ENCODE measurements around the gene DENND5A.
A peak's percentile ranks its signal among the peaks of the same experiment; 100 is the strongest.
"Not testable (repeated sequence)": the region's sequence is repeated elsewhere in the genome, so short reads cannot be mapped to it uniquely, and the experiment has no call there.

Gene DENND5A

DNA sequence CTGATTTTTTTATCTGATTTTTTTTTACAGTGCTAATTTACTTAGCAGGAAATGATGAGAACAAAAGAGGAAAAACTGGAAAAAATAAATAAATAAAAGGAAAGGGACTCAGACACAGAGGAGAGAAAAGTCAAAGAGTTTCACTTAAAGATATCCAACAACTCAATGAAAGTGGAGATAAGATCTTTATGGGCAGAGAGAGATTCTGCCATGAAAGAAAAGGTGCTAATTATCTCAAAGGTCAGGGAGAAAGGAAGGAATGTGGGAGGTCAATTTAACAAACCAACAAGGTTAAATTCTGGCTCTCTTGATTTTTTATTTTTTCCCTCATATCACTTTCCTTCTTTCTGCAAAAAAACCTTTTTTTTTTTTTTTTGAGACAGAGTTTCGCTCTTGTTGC is 86.0 kb downstream of the DENND5A start:
- Mint-ChIP-seq H3K27ac (no peak overlapping the region), H3K27me3 (no peaks in the 10 kb centered on the region), H3K4me3 (no peak overlapping the region), H3K4me1 (no peaks in the 10 kb centered on the region), H3K36me3 (peaks cover 38% of the 10 kb centered on the region), H3K9me3 (no peaks in the 10 kb centered on the region)
- ATAC-seq, result no peak

DNA sequence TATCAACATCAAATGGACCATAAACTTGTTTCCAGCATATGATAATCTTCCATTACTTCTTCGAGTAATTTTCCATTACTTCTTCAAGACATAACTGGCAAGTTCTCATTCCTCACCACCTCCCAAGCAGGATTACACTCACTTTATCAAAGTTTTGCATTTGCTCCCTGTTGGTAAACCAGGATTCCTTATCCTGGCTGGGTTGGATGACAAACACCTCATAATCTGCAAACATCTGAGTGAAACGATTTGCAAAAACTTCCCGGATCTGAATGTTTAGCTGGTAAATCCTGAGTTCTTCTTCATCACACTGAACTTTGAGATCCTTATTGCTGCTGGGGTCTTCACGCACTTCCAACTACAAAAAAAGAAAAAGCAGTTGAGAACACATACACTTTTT is 86.4 kb downstream of the DENND5A start:
- Mint-ChIP-seq H3K27me3 (no peaks in the 10 kb centered on the region), H3K4me1 (no peaks in the 10 kb centered on the region), H3K36me3 (peaks cover 38% of the 10 kb centered on the region), H3K9me3 (no peaks in the 10 kb centered on the region), H3K27ac (no peak overlapping the region), H3K4me3 (no peak overlapping the region)
- no peak for ATAC-seq

DNA sequence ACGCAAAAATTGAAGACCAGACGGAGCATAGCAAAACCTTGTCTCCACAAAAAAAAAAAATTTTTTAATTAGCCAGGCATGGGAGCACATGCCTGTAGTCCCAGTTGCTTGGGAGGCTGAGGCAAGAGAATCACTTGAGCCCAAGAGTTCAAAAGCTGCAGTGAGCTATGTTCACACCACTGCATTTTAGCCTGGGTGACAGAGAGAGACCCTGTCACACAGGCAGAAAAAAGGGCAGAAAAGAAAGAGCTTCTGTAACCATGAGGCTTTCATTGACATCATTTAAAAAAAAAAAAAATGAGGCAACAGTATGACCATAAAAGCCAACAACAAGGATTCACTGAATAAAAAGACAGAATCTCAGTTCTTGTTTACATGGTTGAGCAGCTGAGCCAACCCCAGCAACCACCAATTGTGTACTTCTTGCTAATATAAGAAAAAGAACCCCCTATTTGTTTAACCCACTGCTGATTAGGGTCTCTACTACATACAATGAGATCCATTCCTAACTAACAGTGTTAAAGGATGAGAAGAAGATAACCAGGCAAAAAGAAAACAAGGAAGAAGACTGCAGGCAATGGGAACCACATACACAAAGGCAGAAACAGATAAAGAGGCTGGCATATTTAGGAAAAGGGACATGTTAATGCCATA is 87.6 kb downstream of the DENND5A start:
- peaks cover 48% of the 10 kb centered on the region for H3K36me3 Mint-ChIP-seq

DNA sequence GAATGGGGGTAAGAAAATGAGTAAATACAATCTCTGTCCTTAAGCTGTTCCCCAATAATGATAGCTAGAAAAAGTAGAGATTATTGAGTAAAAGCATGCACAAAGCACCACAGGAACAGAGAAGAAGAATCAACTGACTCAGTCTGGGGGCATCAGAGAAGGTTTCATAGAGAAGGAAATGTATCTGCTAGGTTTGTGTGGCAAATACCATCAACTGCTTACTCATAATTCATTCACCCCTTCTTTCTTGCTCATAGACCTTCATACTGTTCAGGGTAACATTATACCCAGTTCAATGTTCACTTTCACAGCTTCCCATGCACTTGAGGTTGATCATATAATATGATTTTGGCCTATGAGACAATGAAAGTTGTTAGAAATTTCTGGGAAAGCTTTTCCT is 88.6 kb downstream of the DENND5A start:
- Mint-ChIP-seq H3K4me3 (no peak overlapping the region), H3K27me3 (no peaks in the 10 kb centered on the region), H3K27ac (no peak overlapping the region), H3K4me1 (no peaks in the 10 kb centered on the region), H3K36me3 (peaks cover 58% of the 10 kb centered on the region), H3K9me3 (no peaks in the 10 kb centered on the region)
- no peak for ATAC-seq

More for the DNA sequence above, 87.6 kb downstream of the DENND5A start:
- H3K9me3 Mint-ChIP-seq, result no peaks in the 10 kb centered on the region
- no peak for ATAC-seq
- no peaks in the 10 kb centered on the region for H3K4me1 Mint-ChIP-seq
- no peaks in the 10 kb centered on the region for H3K27me3 Mint-ChIP-seq
- H3K4me3 Mint-ChIP-seq, result no peak overlapping the region
- H3K27ac Mint-ChIP-seq, result no peak overlapping the region

DNA sequence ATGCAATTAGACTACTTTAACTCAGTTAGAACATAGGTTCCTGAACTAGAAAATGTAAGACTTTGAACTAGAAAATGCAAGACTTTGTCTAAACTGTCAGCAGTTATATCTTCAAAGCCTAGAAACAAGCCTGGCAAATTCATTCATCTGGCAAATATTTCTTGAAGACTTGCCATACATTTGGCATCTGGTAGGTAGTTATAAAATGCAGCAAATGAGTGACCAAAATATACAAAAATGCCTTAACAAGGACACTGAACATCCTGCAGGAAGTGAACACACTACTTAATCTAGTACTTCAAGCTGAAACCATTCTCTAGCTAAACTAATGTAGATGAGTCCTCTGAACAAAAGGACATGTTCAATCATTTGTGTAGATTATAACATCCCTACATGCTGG is 89.0 kb downstream of the DENND5A start:
- Mint-ChIP-seq H3K4me3 (no peak overlapping the region), H3K36me3 (peaks cover 60% of the 10 kb centered on the region), H3K4me1 (no peaks in the 10 kb centered on the region), H3K9me3 (no peaks in the 10 kb centered on the region), H3K27me3 (no peaks in the 10 kb centered on the region), H3K27ac (no peak overlapping the region)
- no peak for ATAC-seq

DNA sequence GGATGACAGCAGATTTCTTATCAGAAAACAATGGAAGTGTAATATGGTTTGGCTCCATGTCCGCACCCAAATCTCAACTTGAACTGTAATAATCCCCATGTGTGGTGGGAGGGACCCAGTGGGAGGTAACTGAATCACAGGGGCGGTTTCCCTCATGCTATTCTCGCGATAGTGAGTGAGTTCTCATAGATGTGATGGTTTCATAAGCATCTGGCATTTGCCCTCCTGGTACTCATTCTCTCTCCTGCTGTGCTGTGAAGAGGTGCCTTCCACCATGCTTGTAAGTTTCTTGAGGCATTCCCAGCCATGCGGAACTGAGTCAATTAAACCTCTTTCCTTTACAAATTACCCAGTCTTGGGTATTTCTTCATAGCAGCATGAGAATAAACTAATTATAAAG is 92.8 kb downstream of the DENND5A start:
- ATAC-seq, result no peak
- no peak overlapping the region for H3K4me3 Mint-ChIP-seq
- peaks cover 51% of the 10 kb centered on the region for H3K36me3 Mint-ChIP-seq
- no peaks in the 10 kb centered on the region for H3K27me3 Mint-ChIP-seq
- no peaks in the 10 kb centered on the region for H3K9me3 Mint-ChIP-seq
- no peak overlapping the region for H3K27ac Mint-ChIP-seq
- H3K4me1 Mint-ChIP-seq, result peaks cover 14% of the 10 kb centered on the region

DNA sequence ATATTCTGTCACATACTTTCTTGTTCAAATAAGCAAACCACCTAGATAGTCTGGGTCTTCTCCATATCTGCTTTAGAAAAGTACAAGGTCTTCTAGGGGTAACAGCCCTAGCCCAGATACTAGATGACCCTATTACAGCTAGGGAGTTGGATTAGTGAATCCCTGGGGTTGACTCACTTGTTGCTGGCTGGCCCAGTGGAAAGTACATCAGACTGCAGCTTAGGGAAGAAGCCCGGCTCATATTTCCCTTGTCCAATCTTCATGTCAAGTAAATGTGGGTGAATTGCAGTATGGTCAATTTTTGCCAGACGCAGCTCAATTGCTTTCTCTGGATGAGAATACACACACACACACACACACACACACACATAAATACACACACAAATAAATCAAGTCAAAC is 94.7 kb downstream of the DENND5A start:
- Mint-ChIP-seq H3K27me3 (no peaks in the 10 kb centered on the region), H3K27ac (no peak overlapping the region), H3K36me3 (peaks cover 48% of the 10 kb centered on the region), H3K4me1 (peaks cover 14% of the 10 kb centered on the region), H3K9me3 (no peaks in the 10 kb centered on the region), H3K4me3 (no peak overlapping the region)
- no peak for ATAC-seq

DNA sequence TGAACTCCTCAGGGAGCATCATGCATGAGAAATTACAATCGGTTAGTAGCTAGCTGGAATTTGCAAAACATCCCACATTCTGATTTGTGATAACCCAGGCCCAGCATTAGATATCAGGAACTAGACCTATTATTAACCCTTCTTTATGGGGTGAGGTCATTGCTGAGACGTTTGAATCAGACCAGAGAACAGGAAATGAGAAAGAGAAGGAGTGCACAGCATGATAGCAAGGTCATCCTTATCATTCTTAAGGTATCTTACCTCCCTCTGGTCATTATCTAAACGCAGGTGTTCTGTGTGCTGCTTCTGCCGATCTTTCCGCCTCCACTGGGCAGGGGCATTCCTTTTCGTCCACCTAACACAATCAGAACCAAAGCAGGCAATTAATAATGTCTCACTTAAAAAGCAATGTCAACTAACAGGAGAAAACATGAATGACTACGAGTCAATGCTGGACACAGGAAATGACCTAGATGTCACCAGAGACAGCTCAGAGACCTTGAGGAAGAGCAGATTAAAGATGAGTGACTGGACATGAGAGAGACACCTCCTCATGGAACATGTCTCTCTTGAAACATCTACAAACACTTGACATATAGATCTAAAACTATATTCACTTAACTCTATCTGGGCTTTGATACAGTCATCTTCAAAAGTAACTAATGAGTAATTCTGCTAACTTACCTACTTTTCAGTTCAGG is 95.4 kb downstream of the DENND5A start:
- no peaks in the 10 kb centered on the region for H3K9me3 Mint-ChIP-seq
- no peak overlapping the region for H3K4me3 Mint-ChIP-seq
- no peaks in the 10 kb centered on the region for H3K27me3 Mint-ChIP-seq
- peaks cover 49% of the 10 kb centered on the region for H3K36me3 Mint-ChIP-seq
- no peak for ATAC-seq
- peaks cover 14% of the 10 kb centered on the region for H3K4me1 Mint-ChIP-seq
- H3K27ac Mint-ChIP-seq, result no peak overlapping the region

DNA sequence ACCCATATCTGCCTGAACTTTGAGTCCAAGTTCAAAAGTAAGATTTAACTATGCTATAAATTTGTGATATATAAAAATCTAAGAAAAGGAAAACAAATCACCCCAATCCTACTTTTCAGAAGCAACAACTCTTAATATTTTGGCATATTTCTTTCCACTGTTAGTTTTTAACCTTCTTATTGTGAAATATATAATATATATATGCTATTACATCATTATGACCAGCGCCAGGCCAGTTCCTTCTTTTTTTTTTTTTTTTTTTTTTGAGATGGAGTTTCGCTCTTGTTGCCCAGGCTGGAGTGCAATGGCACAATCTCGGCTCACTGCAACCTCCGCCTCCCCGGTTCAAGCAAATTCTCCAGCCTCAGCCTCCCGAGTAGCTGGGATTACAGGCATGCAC is 103.2 kb downstream of the DENND5A start:
- H3K27me3 Mint-ChIP-seq, result not testable (repeated sequence)
- H3K36me3 Mint-ChIP-seq, result peaks cover 11% of the 10 kb centered on the region

DNA sequence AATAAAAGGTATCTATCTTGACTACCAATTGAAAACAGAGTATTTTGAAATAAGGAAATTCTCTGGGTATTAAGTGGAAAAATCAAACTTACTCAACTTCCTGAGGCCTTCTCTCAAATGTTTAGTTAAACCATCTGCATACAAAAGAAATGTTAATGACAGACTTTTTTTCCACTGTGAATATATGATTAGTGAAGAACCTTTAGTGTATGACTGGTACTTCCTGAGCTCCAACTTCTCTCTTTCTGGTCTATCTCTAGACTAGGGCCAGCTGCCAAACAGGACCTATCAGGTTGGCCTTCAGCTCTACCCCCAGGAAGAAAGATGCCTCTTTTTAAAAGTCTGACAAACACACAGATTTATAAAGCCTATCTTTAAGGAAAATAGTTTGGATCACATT is 105.0 kb downstream of the DENND5A start:
- Mint-ChIP-seq H3K36me3 (peaks cover 7% of the 10 kb centered on the region), H3K4me1 (peaks cover 6% of the 10 kb centered on the region), H3K9me3 (no peaks in the 10 kb centered on the region), H3K4me3 (no peak overlapping the region), H3K27me3 (no peaks in the 10 kb centered on the region), H3K27ac (peak overlapping the region; percentile 66)
- peak; percentile 73 for ATAC-seq

More for the DNA sequence above, 103.2 kb downstream of the DENND5A start:
- H3K4me1 Mint-ChIP-seq, H3K9me3 Mint-ChIP-seq, H3K4me3 Mint-ChIP-seq, H3K27ac Mint-ChIP-seq, ATAC-seq: not testable (repeated sequence)

DNA sequence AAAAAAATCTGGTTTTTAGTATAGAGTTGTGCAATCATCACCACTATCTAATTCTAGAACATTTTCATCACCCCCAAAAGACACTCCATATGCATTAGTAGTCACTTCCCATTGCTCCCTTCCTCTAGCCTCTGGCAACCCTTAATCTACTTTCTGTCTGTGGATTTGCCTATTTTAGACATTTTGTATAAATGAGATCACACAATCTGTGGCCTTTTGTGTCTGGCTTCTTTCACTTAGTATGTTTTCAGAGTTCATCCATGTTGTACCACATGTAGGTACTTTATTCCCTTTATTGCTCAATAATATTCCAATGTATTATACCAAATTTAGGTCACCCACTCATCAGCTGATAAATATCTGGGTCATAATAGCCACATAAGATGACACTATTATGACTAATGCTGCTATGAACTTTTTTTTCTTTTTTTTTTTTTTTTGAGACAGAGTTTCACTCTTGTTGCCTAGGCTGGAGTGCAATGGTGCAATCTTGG is 106.2 kb downstream of the DENND5A start:
- Mint-ChIP-seq H3K27ac (no peak overlapping the region), H3K27me3 (no peaks in the 10 kb centered on the region), H3K36me3 (peaks cover 7% of the 10 kb centered on the region), H3K9me3 (no peaks in the 10 kb centered on the region), H3K4me1 (peaks cover 6% of the 10 kb centered on the region), H3K4me3 (no peak overlapping the region)
- ATAC-seq, result no peak

DNA sequence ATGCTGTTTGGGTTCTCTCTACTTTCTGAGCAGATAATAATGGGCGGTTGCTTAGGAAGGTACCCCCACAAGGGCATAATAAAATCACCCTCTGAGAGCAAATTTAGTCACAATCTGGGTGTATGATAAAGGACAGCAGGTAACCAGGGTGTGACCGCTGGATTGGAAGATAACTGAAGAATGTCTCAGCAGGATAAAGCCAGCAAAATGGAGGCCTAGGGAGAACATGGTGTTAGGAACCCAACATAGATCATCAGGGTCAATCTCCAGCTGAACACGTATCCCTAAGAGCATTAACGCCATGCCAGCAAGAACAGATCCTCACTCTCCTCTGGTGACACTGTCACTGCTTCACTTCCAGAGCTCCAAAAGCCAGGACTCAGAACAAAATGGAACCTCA is 109.2 kb downstream of the DENND5A start:
- Mint-ChIP-seq H3K9me3 (no peaks in the 10 kb centered on the region), H3K4me1 (peaks cover 6% of the 10 kb centered on the region), H3K27me3 (no peaks in the 10 kb centered on the region), H3K36me3 (peaks cover 18% of the 10 kb centered on the region), H3K4me3 (no peak overlapping the region), H3K27ac (no peak overlapping the region)
- ATAC-seq, result no peak

DNA sequence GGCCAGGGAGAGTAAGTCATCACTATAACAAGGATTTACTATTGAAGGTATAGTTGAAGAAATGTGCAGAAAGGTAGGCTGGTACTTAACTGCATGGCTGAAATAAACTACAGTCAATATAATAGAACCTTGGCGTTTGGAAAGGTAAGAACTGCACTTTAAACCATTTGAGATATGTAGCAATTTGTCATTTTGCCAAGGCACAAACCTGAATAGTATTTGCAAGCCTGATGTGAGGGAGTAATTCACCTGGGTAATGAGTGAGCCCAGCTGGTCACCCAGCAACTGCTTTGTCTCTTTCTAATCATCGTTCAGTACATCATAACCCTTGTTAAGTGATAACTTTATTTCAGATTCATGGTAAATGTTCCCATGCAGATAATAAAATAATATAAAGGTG is 111.5 kb downstream of the DENND5A start:
- no peaks in the 10 kb centered on the region for H3K4me1 Mint-ChIP-seq
- no peak for ATAC-seq
- no peak overlapping the region for H3K4me3 Mint-ChIP-seq
- peaks cover 23% of the 10 kb centered on the region for H3K36me3 Mint-ChIP-seq
- H3K9me3 Mint-ChIP-seq, result no peaks in the 10 kb centered on the region
- H3K27ac Mint-ChIP-seq, result no peak overlapping the region
- no peaks in the 10 kb centered on the region for H3K27me3 Mint-ChIP-seq

DNA sequence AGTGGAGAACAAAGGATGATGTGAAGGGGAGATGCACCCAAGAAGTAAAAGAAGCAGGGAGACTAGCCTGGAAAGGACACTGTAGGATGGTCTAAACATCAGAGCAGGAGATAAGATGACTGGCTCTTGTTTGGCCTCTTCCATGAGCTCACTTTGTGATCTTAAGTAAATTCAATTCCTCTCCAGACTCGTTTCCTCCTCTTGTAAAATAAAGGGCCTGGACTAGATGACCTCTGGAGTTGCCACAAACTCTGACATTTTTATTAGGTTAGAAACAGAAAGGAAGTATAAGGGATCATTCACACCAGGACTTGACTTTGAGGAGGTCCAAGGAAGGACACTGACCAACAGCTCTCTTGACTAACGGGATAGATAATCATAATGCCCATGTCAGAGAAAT is 113.5 kb downstream of the DENND5A start:
- no peak overlapping the region for H3K27ac Mint-ChIP-seq
- H3K27me3 Mint-ChIP-seq, result no peaks in the 10 kb centered on the region
- no peaks in the 10 kb centered on the region for H3K4me1 Mint-ChIP-seq
- H3K9me3 Mint-ChIP-seq, result no peaks in the 10 kb centered on the region
- ATAC-seq, result no peak
- no peak overlapping the region for H3K4me3 Mint-ChIP-seq
- H3K36me3 Mint-ChIP-seq, result peaks cover 41% of the 10 kb centered on the region

DNA sequence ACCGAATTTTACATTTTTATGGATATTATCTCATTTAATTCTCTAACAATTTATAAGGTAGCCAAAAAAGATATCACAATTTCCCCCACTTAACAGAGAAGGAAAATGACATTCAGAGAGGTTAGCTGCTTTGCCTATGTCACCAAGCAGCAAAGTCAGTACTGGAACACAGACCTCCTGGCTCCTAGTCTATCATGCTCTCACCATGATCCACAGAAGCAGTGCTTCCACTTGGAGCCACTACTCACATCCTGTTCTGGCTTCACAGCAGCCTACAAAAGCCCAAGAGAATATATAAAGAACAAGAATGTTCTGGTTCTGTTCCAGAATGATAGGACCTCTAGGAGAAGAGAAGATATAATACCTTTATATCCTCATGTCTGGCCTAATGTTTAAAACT is 114.2 kb downstream of the DENND5A start:
- no peaks in the 10 kb centered on the region for H3K27me3 Mint-ChIP-seq
- no peak overlapping the region for H3K4me3 Mint-ChIP-seq
- no peaks in the 10 kb centered on the region for H3K4me1 Mint-ChIP-seq
- no peak overlapping the region for H3K27ac Mint-ChIP-seq
- H3K36me3 Mint-ChIP-seq, result peaks cover 47% of the 10 kb centered on the region
- no peak for ATAC-seq
- H3K9me3 Mint-ChIP-seq, result no peaks in the 10 kb centered on the region

DNA sequence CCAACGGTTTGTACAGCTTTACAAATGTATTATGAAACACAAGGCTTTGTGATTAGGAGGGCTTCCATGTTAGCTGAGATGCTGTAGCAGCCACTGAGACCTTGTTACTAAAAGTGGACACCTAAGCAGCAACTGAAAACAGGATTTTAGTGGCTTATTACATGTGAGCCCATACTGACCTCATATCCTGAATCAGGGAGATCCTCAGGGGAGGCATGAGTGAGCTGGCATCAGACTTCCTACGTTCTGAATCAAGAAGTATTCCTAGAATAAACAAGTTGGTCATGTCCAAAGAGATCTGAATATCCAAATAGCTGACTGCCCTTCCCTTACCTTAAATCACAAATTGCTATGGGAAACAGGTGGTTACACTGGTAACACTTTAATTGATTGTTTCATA is 114.6 kb downstream of the DENND5A start:
- Mint-ChIP-seq H3K36me3 (peaks cover 50% of the 10 kb centered on the region), H3K27ac (no peak overlapping the region), H3K4me1 (no peaks in the 10 kb centered on the region), H3K27me3 (no peaks in the 10 kb centered on the region), H3K4me3 (no peak overlapping the region), H3K9me3 (no peaks in the 10 kb centered on the region)
- ATAC-seq, result no peak
